OCI-LY1 (cell line): ENCODE measurements around the gene THOC5.

Experiments
- H2AFZ ChIP-seq: fragments of 200-600 bp; sonication (generic), shearing (Covaris generic); 2 replicates; pipeline ENCODE4 v1.6.0; 2014; ENCODE audit warnings: antibody characterized with exemption, mild to moderate bottlenecking, low read length
- H3F3A ChIP-seq: fragments of 200-600 bp; sonication (generic), shearing (Covaris generic); 2 replicates; pipeline ENCODE4 v1.6.0; 2014; ENCODE audit warnings: mild to moderate bottlenecking, antibody characterized with exemption, low read length, moderate library complexity; ENCODE audit not compliant: insufficient read depth
- H3K27ac ChIP-seq: fragments of 200-600 bp; sonication (generic); 2 replicates; pipeline ENCODE4 v1.5.1; 2014; ENCODE audit warnings: low read length, mixed run types, mild to moderate bottlenecking, low read depth; ENCODE audit not compliant: poor library complexity, severe bottlenecking
- H3K27me3 ChIP-seq: fragments of 200-600 bp; sonication (generic); 2 replicates; pipeline ENCODE4 v1.6.0; 2014; ENCODE audit warnings: antibody characterized with exemption, mild to moderate bottlenecking, low read length, moderate library complexity; ENCODE audit not compliant: insufficient read depth
- H3K36me3 ChIP-seq: fragments of 200-600 bp; sonication (generic); 2 replicates; pipeline ENCODE4 v1.6.1; 2014; ENCODE audit warnings: mild to moderate bottlenecking, antibody characterized with exemption, low read length, moderate library complexity, mixed read lengths; ENCODE audit not compliant: insufficient read depth
- H3K4me1 ChIP-seq: fragments of 200-600 bp; sonication (generic); 2 replicates; pipeline ENCODE4 v1.5.1; 2014; ENCODE audit warnings: mild to moderate bottlenecking, low read length, moderate library complexity; ENCODE audit not compliant: insufficient read depth, severe bottlenecking
- H3K4me2 ChIP-seq: fragments of 200-600 bp; sonication (generic), shearing (Covaris generic); 2 replicates; pipeline ENCODE4 v1.6.1; 2014; ENCODE audit warnings: low read length
- H3K4me3 ChIP-seq: fragments of 200-600 bp; sonication (generic); 2 replicates; pipeline ENCODE4 v1.5.1; 2014; ENCODE audit warnings: low read length, low read depth, mild to moderate bottlenecking, mixed read lengths; ENCODE audit not compliant: poor library complexity, severe bottlenecking
- H3K79me2 ChIP-seq: fragments of 200-600 bp; shearing (Covaris generic); 2 replicates; pipeline ENCODE4 v1.6.1; 2016; ENCODE audit warnings: mixed run types, low read length, mixed read lengths; ENCODE audit not compliant: insufficient read depth
- H3K9ac ChIP-seq: fragments of 200-600 bp; sonication (generic), shearing (Covaris generic); 2 replicates; pipeline ENCODE4 v1.6.1; 2014; ENCODE audit warnings: mild to moderate bottlenecking, low read length, mixed read lengths
- H3K9me2 ChIP-seq: fragments of 200-600 bp; sonication (generic), shearing (Covaris generic); 2 replicates; pipeline ENCODE4 v1.6.1; 2014; ENCODE audit warnings: low read depth, mild to moderate bottlenecking, low read length, mixed read lengths
- H3K9me3 ChIP-seq: fragments of 200-600 bp; shearing (Covaris generic); 2 replicates; pipeline ENCODE4 v1.6.1; 2014; ENCODE audit warnings: low read length, mixed read lengths
- H4K20me1 ChIP-seq: fragments of 200-600 bp; sonication (generic), shearing (Covaris generic); 2 replicates; pipeline ENCODE4 v1.6.0; 2016; ENCODE audit warnings: mild to moderate bottlenecking, low read length; ENCODE audit not compliant: insufficient read depth
- CTCF ChIP-seq: fragments of 200-600 bp; sonication (generic), shearing (Covaris generic); IDR thresholded peaks from 2 replicates; pipeline ENCODE4 v1.5.1; 2017; ENCODE audit warnings: mild to moderate bottlenecking, antibody characterized with exemption, low read length, moderate library complexity, mixed read lengths
- EZH2 ChIP-seq: fragments of 200-600 bp; sonication (generic), shearing (Covaris generic); IDR thresholded peaks from 2 replicates; pipeline ENCODE4 v1.8.0; 2017; ENCODE audit warnings: borderline replicate concordance, mixed run types, mild to moderate bottlenecking, antibody characterized with exemption, low read length, moderate library complexity, mixed read lengths

THOC5 gene

GRCh38 chr22:29459773-29460172, 93.8 kb downstream of the THOC5 start:
- no peak overlapping the region for H3K9ac ChIP-seq
- no peak overlapping the region for H2AFZ ChIP-seq
- no peak overlapping the region for H3K27ac ChIP-seq

GRCh38 chr22:29458551-29458950, 95.0 kb downstream of the THOC5 start:
- H3K9me3 ChIP-seq: no peaks in the 10 kb centered on the region
- H3K36me3 ChIP-seq: no peaks in the 10 kb centered on the region
- H3K79me2 ChIP-seq: no peaks in the 10 kb centered on the region
- no peaks in the 10 kb centered on the region for H3F3A ChIP-seq
- H3K9ac ChIP-seq: no peak overlapping the region
- TF ChIP-seq CTCF (no peak), EZH2 (no peak)
- H3K4me1 ChIP-seq: no peaks in the 10 kb centered on the region
- H3K9me2 ChIP-seq: no peaks in the 10 kb centered on the region
- H4K20me1 ChIP-seq: no peaks in the 10 kb centered on the region
- no peak overlapping the region for H3K4me3 ChIP-seq
- no peak overlapping the region for H3K27ac ChIP-seq
- no peak overlapping the region for H2AFZ ChIP-seq
- no peak overlapping the region for H3K4me2 ChIP-seq
- no peaks in the 10 kb centered on the region for H3K27me3 ChIP-seq

More at GRCh38 chr22:29459773-29460172, 93.8 kb downstream of the THOC5 start:
- H4K20me1 ChIP-seq: no peaks in the 10 kb centered on the region
- no peak overlapping the region for H3K4me3 ChIP-seq
- no peaks in the 10 kb centered on the region for H3K9me2 ChIP-seq
- H3K4me2 ChIP-seq: no peak overlapping the region
- H3K36me3 ChIP-seq: no peaks in the 10 kb centered on the region
- H3K9me3 ChIP-seq: no peaks in the 10 kb centered on the region
- no peaks in the 10 kb centered on the region for H3K4me1 ChIP-seq
- H3K79me2 ChIP-seq: no peaks in the 10 kb centered on the region
- no peaks in the 10 kb centered on the region for H3K27me3 ChIP-seq
- TF ChIP-seq EZH2 (no peak), CTCF (no peak)
- no peaks in the 10 kb centered on the region for H3F3A ChIP-seq

GRCh38 chr22:29457730-29458129, 95.8 kb downstream of the THOC5 start:
- no peaks in the 10 kb centered on the region for H3K9me2 ChIP-seq
- no peak overlapping the region for H3K4me2 ChIP-seq
- no peak overlapping the region for H3K4me3 ChIP-seq
- no peak overlapping the region for H3K9ac ChIP-seq
- H3K4me1 ChIP-seq: no peaks in the 10 kb centered on the region
- H2AFZ ChIP-seq: no peak overlapping the region
- H3K27ac ChIP-seq: no peak overlapping the region
- no peaks in the 10 kb centered on the region for H3K9me3 ChIP-seq
- no peaks in the 10 kb centered on the region for H3K27me3 ChIP-seq
- no peaks in the 10 kb centered on the region for H3K79me2 ChIP-seq
- H3K36me3 ChIP-seq: no peaks in the 10 kb centered on the region
- H3F3A ChIP-seq: no peaks in the 10 kb centered on the region
- TF ChIP-seq EZH2: no peak
- no peak for TF ChIP-seq CTCF
- H4K20me1 ChIP-seq: no peaks in the 10 kb centered on the region
